ENCODE data around the gene MFSD6. TPM values are rescaled to one million over a fixed set of nuclear protein-coding genes. Genes with fewer than 3 reads are reported as not detected.
"Not testable (repeated sequence)": the region's sequence is repeated elsewhere in the genome, so short reads cannot be mapped to it uniquely, and the experiment has no call there.

The MFSD6 gene
- polyA plus RNA-seq, 1 donor from 2014 or later: 11.8 TPM

DNA sequence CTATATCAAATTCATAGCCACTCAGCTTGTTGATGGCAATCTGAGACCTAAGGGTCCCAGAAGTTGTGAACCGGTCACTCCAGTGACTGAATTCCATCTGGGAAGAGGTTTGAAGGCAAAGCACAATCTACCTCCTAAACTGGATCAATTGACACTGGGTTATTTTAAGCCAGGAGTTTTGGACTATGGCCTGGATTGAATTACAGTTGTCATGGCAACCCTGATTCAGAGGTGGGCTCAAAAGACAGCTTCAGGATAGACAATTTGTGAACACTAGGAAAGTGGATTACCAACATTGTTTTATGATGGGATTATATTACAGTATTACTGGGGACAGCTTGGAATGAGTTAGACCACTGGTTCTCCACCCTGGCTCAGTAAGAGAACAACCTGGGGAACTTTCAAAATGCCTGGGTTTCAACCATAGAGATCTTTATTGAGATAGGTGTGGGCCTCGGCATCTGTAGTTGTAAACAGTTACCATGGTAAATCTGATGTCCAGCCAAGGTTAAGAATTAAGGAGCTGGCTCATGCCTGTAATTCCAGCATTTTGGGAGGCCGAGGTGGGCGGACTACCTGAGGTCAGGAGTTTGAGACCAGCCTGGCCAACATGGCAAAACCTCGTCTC is 58.8 kb downstream of the MFSD6 start:
- no peaks in the 10 kb centered on the region for H3K9me2 ChIP-seq (ENCODE audit: insufficient read depth, low read length)
- no peaks in the 10 kb centered on the region for H3K36me3 ChIP-seq (ENCODE audit: insufficient read depth, low read length)
- no peak overlapping the region for H3K4me3 ChIP-seq (ENCODE audit: low read length)
- no peaks in the 10 kb centered on the region for H3F3A ChIP-seq (ENCODE audit: insufficient read depth, low read length, poor library complexity, severe bottlenecking)
- no peaks in the 10 kb centered on the region for H4K20me1 ChIP-seq (ENCODE audit: insufficient read depth)
- no peaks in the 10 kb centered on the region for H3K79me2 ChIP-seq (replicated peaks; ENCODE audit: insufficient read depth, low read length)
- H3K27ac ChIP-seq (ENCODE audit: low read length): no peak overlapping the region
- no peak overlapping the region for H3K4me2 ChIP-seq (ENCODE audit: low read length)
- H3K9me3 ChIP-seq (ENCODE audit: low read length): no peaks in the 10 kb centered on the region
- no peaks in the 10 kb centered on the region for H3K27me3 ChIP-seq (ENCODE audit: insufficient read depth, low read depth, low read length)
- H3K9ac ChIP-seq (ENCODE audit: low read length): no peak overlapping the region
- H2AFZ ChIP-seq (ENCODE audit: low read depth, low read length): no peak overlapping the region
- no peak for TF ChIP-seq RAD21 (conservative IDR thresholded peaks at IDR 0.05)
- TF ChIP-seq TAF1 (IDR thresholded peaks at IDR 0.05; ENCODE audit: low read depth): no peak
- TF ChIP-seq EP300 (conservative IDR thresholded peaks at IDR 0.05; ENCODE audit: poor library complexity, severe bottlenecking): no peak
- no peak for TF ChIP-seq SMC3 (conservative IDR thresholded peaks at IDR 0.05; ENCODE audit: poor library complexity)
- TF ChIP-seq, protein P1, sequence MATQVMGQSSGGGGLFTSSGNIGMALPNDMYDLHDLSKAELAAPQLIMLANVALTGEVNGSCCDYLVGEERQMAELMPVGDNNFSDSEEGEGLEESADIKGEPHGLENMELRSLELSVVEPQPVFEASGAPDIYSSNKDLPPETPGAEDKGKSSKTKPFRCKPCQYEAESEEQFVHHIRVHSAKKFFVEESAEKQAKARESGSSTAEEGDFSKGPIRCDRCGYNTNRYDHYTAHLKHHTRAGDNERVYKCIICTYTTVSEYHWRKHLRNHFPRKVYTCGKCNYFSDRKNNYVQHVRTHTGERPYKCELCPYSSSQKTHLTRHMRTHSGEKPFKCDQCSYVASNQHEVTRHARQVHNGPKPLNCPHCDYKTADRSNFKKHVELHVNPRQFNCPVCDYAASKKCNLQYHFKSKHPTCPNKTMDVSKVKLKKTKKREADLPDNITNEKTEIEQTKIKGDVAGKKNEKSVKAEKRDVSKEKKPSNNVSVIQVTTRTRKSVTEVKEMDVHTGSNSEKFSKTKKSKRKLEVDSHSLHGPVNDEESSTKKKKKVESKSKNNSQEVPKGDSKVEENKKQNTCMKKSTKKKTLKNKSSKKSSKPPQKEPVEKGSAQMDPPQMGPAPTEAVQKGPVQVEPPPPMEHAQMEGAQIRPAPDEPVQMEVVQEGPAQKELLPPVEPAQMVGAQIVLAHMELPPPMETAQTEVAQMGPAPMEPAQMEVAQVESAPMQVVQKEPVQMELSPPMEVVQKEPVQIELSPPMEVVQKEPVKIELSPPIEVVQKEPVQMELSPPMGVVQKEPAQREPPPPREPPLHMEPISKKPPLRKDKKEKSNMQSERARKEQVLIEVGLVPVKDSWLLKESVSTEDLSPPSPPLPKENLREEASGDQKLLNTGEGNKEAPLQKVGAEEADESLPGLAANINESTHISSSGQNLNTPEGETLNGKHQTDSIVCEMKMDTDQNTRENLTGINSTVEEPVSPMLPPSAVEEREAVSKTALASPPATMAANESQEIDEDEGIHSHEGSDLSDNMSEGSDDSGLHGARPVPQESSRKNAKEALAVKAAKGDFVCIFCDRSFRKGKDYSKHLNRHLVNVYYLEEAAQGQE (IDR thresholded peaks at IDR 0.05; ENCODE audit: borderline replicate concordance): no peak
- TF ChIP-seq EZH2 (IDR thresholded peaks at IDR 0.05; ENCODE audit: borderline replicate concordance, insufficient read depth, low read length, poor library complexity, severe bottlenecking): no peak
- TF ChIP-seq, protein P2, sequence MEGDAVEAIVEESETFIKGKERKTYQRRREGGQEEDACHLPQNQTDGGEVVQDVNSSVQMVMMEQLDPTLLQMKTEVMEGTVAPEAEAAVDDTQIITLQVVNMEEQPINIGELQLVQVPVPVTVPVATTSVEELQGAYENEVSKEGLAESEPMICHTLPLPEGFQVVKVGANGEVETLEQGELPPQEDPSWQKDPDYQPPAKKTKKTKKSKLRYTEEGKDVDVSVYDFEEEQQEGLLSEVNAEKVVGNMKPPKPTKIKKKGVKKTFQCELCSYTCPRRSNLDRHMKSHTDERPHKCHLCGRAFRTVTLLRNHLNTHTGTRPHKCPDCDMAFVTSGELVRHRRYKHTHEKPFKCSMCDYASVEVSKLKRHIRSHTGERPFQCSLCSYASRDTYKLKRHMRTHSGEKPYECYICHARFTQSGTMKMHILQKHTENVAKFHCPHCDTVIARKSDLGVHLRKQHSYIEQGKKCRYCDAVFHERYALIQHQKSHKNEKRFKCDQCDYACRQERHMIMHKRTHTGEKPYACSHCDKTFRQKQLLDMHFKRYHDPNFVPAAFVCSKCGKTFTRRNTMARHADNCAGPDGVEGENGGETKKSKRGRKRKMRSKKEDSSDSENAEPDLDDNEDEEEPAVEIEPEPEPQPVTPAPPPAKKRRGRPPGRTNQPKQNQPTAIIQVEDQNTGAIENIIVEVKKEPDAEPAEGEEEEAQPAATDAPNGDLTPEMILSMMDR (IDR thresholded peaks at IDR 0.05; ENCODE audit: poor library complexity, severe bottlenecking): no peak
- TF ChIP-seq MXI1 (conservative IDR thresholded peaks at IDR 0.05; ENCODE audit: poor library complexity, severe bottlenecking): no peak
- TF ChIP-seq POLR2AphosphoS5 (IDR thresholded peaks at IDR 0.05): no peak

DNA sequence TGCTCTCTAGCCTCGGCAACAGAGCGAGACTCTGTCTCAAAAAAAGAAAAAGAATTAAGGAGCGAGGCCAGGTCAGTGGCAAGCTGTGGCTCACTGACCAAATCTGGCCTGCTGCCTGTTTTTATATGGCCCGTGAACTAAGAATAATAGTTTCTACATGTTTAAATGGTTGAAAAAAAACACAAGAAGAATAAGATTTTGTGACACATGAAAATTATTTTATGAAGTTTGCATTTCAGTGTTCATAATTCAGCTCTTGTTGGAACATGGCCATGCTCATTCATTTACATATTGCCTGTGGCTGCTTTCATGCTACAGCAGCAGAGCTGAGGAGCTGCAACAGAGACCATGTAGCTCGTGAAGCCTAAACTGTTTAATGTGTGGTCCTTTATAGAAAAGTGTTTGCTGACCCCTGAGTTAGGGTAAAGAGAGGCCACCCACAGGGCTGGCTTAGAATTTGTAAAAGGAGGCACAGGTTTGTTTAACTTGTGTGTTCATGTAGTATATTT is 59.5 kb downstream of the MFSD6 start:
- H3K4me2 ChIP-seq (ENCODE audit: low read length): no peak overlapping the region
- H3K79me2 ChIP-seq (replicated peaks; ENCODE audit: insufficient read depth, low read length): no peaks in the 10 kb centered on the region
- no peak overlapping the region for H3K27ac ChIP-seq (ENCODE audit: low read length)
- H3F3A ChIP-seq (ENCODE audit: insufficient read depth, low read length, poor library complexity, severe bottlenecking): no peaks in the 10 kb centered on the region
- TF ChIP-seq RAD21 (conservative IDR thresholded peaks at IDR 0.05) (no peak), EP300 (conservative IDR thresholded peaks at IDR 0.05; ENCODE audit: poor library complexity, severe bottlenecking) (no peak), MXI1 (conservative IDR thresholded peaks at IDR 0.05; ENCODE audit: poor library complexity, severe bottlenecking) (no peak), TAF1 (IDR thresholded peaks at IDR 0.05; ENCODE audit: low read depth) (no peak), SMC3 (conservative IDR thresholded peaks at IDR 0.05; ENCODE audit: poor library complexity) (no peak), POLR2AphosphoS5 (IDR thresholded peaks at IDR 0.05) (no peak)
- TF ChIP-seq, protein P1 (IDR thresholded peaks at IDR 0.05; ENCODE audit: borderline replicate concordance): no peak
- TF ChIP-seq, protein P2 (IDR thresholded peaks at IDR 0.05; ENCODE audit: poor library complexity, severe bottlenecking): no peak
- no peak overlapping the region for H3K9ac ChIP-seq (ENCODE audit: low read length)
- no peaks in the 10 kb centered on the region for H3K36me3 ChIP-seq (ENCODE audit: insufficient read depth, low read length)
- no peaks in the 10 kb centered on the region for H3K27me3 ChIP-seq (ENCODE audit: insufficient read depth, low read depth, low read length)
- no peak overlapping the region for H2AFZ ChIP-seq (ENCODE audit: low read depth, low read length)
- no peaks in the 10 kb centered on the region for H4K20me1 ChIP-seq (ENCODE audit: insufficient read depth)
- no peaks in the 10 kb centered on the region for H3K9me2 ChIP-seq (ENCODE audit: insufficient read depth, low read length)
- no peaks in the 10 kb centered on the region for H3K9me3 ChIP-seq (ENCODE audit: low read length)
- no peak overlapping the region for H3K4me3 ChIP-seq (ENCODE audit: low read length)

DNA sequence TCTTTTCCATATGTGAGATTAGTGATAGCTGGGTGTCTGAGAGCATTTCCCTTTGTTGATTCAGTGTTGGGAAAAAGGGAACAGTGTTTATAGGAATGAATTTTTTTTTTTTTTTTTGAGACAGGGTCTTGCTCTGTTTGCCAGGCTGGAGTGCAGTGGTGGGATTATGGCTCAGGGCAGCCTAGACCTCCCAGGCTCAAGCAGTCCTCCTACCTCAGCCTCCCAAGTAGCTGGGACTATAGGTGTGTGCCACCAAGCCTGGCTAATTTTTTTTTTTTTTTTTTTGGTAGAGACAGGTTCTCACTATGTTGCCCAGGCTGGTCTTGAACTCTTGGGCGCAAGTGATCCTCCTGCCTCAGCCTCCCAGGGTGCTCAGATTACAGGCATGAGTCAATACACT is 60.2 kb downstream of the MFSD6 start:
- H2AFZ ChIP-seq (ENCODE audit: low read depth, low read length); H3K9ac ChIP-seq (ENCODE audit: low read length); H3K4me2 ChIP-seq (ENCODE audit: low read length); H3K9me3 ChIP-seq (ENCODE audit: low read length); H3F3A ChIP-seq (ENCODE audit: insufficient read depth, low read length, poor library complexity, severe bottlenecking); H3K9me2 ChIP-seq (ENCODE audit: insufficient read depth, low read length); H3K27ac ChIP-seq (ENCODE audit: low read length); H3K79me2 ChIP-seq (replicated peaks; ENCODE audit: insufficient read depth, low read length); H3K27me3 ChIP-seq (ENCODE audit: insufficient read depth, low read depth, low read length); H3K4me3 ChIP-seq (ENCODE audit: low read length); H3K36me3 ChIP-seq (ENCODE audit: insufficient read depth, low read length); H4K20me1 ChIP-seq (ENCODE audit: insufficient read depth): not testable (repeated sequence)

Data from neural cell (in vitro differentiated cells).